ENCODE measurements around the gene DYRK4.

Gene DYRK4

DNA sequence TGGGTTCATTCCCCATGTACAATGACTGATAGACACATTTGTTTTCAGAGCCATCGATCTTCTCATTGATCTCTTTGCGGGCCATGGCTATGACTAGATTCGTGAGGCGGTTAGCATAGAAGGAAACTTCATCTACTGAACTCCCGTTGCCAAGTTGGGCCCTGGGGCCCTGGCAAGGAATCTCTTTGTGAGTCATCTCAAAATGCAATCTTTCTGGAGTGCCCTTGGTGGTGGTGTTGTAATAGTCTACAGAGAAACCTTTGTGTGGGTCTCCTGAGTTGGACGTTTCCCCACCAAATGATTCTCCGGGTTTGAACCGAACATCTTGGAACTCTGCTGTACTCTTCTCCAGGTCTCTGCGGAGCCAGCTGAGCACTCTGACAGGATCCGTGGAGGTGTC, 66.4 kb downstream of the DYRK4 start:
- DNase-seq, result no peak

- no peak for DNase-seq
These were observed 68.3 kb downstream of the DYRK4 start for GRCh38 chr12:4630262-4630661.

DNA sequence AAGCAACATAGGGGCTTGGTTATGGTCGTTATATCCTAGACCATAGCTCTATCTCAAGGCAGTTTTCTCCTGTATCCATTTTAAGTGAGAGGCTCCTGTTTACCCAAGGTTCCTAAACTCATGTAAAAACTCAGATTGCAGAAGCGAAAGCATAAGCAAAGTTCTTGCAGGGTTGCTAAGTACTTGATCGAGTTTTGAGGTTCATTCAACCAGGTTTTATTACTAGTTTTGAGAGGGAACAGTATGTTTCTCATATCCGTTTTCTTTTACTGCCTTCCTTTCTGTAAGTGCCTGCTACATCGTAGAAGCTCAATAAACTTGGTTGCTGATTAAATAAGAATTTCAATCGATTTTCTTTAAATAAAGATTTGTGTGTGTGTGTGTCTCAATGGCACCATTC, 81.7 kb downstream of the DYRK4 start:
- DNase-seq, result no peak

GRCh38 chr12:4645023-4645422, 83.0 kb downstream of the DYRK4 start:
- DNase-seq, result no peak

DNA sequence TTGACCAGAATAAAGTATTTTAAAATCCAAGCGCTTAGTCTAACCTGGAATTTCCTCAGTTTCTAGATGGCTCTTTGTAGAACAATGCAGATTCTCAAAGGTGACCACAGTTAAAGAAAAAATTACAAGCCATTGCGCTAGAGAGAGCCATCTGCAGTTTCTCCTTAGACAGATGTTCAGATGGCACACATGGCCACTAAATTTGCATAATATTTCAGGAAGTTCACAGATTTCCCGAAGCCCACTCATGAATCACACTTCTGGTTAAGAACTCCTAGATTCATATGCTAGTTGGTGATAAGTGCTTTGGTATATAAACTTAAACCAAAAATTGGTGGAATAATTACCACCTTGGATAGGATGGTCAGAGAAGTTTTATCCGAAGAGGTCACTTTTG, 86.1 kb downstream of the DYRK4 start:
- no peak for DNase-seq

DNA sequence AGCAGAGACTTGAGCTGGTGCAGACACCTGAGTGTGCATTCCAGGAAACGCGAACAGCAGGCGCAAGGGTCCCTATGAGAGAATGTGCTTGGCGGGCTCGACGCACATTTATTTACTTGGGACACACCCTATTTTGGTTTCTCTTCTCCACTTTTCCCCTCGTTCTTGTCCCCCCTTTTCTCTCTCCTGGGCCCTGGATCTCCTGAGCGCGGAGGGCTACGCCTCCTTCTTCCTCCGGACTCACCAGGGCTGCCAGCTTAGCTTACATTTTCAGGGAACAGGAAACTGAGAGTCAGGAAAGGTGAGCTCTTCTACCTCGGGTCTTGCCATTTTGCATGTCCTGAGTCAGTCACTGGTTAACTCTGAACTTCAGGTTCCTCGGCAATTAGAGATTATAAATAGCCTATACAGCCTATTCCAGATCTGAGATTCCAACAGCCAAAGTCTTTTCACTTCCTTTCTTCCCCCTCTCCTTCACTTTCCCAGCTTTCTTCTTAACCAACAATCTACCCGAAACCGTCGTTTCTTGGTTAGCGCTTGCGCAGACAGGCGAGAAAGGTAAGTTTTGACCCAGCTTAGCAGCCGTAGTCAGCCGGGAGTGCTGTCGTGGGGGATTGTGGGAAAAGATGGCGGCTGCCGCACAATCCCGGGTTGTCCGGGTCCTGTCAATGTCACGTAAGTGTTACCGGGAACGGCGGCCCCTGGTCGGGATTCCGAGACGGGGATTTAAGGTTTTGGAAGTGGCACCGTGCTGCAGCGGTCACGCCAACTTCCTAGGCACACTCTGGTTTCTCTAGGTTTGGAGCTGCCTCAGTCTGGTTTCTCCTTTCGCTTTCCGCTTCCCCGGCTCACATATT, 86.7 kb downstream of the DYRK4 start, which contains the start of the genes AKAP3 and NDUFA9:
Gene AKAP3, minus strand, starts transcription at position 551 of the 857 bp plus-strand sequence. CDS start 10,855 bp downstream, outside the sequence.
Gene NDUFA9, plus strand, starts transcription at position 614 of the 857 bp plus-strand sequence. Its CDS starts 13 bp downstream, at position 627.
- peak; percentile 81 for DNase-seq

DNA sequence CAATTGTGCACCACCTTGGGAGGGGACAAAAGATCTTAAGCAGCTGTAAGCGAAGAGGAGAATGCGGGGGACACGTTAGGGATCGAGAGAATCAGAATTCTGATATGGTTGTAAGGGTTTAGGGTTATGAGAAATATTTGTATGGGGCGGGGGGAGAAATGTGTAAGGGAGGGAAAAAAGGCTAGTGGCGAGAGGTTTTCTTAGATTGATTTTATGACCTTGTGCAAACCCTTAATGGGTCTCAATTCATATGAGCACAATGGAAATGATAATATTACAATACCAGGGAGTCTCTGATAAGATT, 87.3 kb downstream of the DYRK4 start:
- no peak for DNase-seq

DNA sequence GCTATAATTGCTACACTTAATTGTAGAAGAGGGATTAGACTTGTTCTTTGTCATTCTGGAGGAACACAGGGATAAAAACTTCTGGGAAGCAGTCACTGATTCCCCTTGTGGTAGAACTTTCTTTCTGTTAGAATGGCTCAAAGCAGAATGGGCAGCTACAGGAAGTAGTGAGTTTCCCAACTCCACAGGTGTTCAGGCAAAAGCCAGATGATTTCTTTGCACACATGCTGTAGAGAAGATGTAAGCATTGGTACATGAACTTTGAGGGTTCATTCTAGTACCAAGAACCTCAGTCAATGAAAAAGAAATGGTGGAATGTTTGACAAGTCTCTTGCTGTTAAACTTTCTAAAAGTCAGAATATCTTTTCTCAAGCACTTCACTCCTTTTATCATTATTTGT, 91.2 kb downstream of the DYRK4 start:
- DNase-seq, result no peak

DNA sequence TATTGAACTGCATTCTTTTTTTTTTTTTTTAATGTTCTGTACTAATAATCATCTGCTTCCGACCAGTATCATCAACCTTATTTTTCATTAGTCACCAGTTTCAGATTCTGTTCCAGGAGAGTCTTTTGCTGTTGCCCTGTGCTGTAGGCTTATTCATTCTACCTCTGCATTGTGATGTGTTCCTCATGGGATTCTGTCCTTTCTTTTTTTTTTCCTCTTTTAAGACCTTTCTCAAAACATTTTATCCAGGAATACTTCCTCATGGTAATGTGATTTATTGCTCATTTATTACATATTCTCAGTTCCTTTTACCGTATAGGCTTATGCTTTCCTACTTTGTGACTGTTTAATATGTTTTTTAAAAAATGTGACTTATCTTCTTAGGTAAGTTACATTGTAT, 91.7 kb downstream of the DYRK4 start:
- DNase-seq, result no peak

Measured in fibroblast of skin of right quadriceps (primary cell).